GDM1 (cell line): Measurements from ENCODE around the gene TMEM204.
"Not testable (repeated sequence)": the region's sequence is repeated elsewhere in the genome, so short reads cannot be mapped to it uniquely, and the experiment has no call there.

ENCODE experiments used
- DNase-seq: peaks from one replicate; lab custom pipeline; 2025; lab: John Stamatoyannopoulos, UW

TMEM204 gene

GRCh38 chr16:1592446-1592845 lies 59.0 kb downstream of the TMEM204 start:
- no peak for DNase-seq

DNA sequence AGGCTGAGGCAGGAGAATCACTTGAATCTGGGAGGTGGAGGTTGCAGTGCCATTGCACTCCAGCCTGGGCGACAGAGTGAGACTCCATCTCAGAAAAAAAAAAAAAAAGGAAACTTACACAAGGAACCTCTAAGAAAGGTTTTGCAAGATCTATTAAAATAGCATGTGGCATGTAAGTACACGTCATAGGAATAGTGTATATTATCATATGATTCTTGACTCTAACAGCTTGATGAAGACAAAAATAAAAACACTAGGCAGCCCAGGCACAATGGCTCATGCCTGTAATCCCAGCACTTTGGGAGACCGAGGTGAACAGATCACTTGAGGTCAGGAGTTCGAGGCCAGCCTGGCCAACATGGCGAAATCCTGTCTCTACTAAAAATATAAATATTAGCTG lies 62.0 kb downstream of the TMEM204 start:
- not testable (repeated sequence) for DNase-seq

DNA sequence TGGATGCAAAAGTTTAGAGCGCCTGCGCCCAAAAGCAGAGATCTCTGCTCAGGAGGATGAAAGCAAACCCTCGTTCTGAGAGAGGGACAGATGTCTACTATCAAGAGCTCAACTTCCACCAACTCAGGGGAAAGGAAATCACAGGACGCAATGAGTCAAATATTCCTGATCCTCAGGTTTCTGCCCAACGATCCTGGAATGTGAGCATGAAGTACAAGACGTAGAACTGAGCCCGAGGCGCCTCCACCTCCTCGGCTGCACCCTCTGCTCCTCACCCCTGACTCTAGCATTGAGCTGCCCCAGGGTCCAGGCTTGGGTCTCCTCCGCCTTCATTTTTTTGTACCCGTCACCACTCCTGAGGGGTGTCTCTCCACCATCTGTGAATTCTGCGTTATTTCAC lies 63.0 kb downstream of the TMEM204 start:
- no peak for DNase-seq

GRCh38 chr16:1597154-1597553 lies 63.7 kb downstream of the TMEM204 start:
- no peak for DNase-seq

- DNase-seq = no peak
Observed at GRCh38 chr16:1601031-1601430, 67.6 kb downstream of the TMEM204 start.

GRCh38 chr16:1601489-1601888 lies 68.0 kb downstream of the TMEM204 start:
- DNase-seq = no peak

DNA sequence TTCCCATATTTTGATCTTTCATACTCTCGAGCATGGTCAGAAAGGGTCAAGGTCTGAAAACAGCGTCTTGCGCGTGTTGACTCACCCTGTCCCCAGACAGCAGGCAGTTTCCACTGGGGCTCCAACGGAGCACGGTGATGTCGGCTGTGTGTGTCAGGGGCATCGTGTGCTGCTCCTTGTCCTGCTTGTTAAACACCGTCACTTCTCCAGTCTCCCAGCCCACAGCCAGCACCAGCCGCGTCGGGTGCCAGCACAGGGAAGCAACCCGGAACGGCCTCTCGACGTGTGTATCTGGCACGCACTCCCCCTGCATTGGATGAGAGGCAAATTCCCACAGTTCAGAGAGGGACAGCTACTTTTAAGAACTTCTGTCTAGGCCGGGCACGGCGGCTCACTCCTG lies 68.8 kb downstream of the TMEM204 start:
- no peak for DNase-seq
